H1 (cell line): ENCODE data around the gene GALNT17. TPM values are rescaled to one million over a fixed set of nuclear protein-coding genes. Genes with fewer than 3 reads are reported as not detected.

ENCODE experiments used
- CTCF ChIA-PET: fragments of 300-600 bp; sonication (Branson Sonifier 250); formaldehyde crosslinking; loops from one replicate; lab custom pipeline; 2021; ENCODE audit not compliant: partially characterized antibody; lab: Charles Lee
- POLR2A ChIA-PET: fragments of 300-600 bp; sonication (Branson Sonifier 250); formaldehyde crosslinking; loops from one replicate; lab custom pipeline; 2021; ENCODE audit warnings: inconsistent platforms; ENCODE audit not compliant: partially characterized antibody; lab: Charles Lee
- DNase-seq, 2 experiments: peaks; one replicate each; pipeline versions ENCODE4 v3.0.0 to v3.0.0-alpha.2; 2010 to 2022; ENCODE audit warnings: low spot score in 2 of 2, low read depth in 1 of 2, mixed read lengths in 1 of 2
- FAIRE-seq: peaks from 2 replicates; lab custom pipeline; 2011; peaks lifted over from hg19 to GRCh38; lab: Jason Lieb, UNC
- H2AFZ ChIP-seq: 2 replicates; pipeline ENCODE4 v1.8.1; 2012; ENCODE audit warnings: low read length, inconsistent platforms
- H2AK5ac ChIP-seq: 2 replicates; pipeline ENCODE4 v1.6.1; 2013; ENCODE audit warnings: low read depth, low read length
- H2BK120ac ChIP-seq: replicated peaks from 2 replicates; pipeline ENCODE3; 2013; ENCODE audit warnings: low read depth, low read length, inconsistent platforms
- H2BK12ac ChIP-seq: 2 replicates; pipeline ENCODE4 v1.6.1; 2013; ENCODE audit warnings: low read depth, low read length
- H2BK15ac ChIP-seq: 2 replicates; pipeline ENCODE4 v1.6.1; 2013; ENCODE audit warnings: low read length
- H2BK20ac ChIP-seq: 2 replicates; pipeline ENCODE4 v1.6.1; 2013; ENCODE audit warnings: low read length
- H2BK5ac ChIP-seq: 2 replicates; pipeline ENCODE4 v1.6.1; 2013; ENCODE audit warnings: low read depth, low read length
- H3K14ac ChIP-seq: 2 replicates; pipeline ENCODE4 v1.6.1; 2013; ENCODE audit warnings: inconsistent platforms; ENCODE audit not compliant: insufficient read length
- H3K18ac ChIP-seq: 2 replicates; pipeline ENCODE4 v1.6.1; 2013; ENCODE audit warnings: low read length; ENCODE audit errors: extremely low read depth
- H3K23ac ChIP-seq: 2 replicates; pipeline ENCODE4 v1.6.1; 2013; ENCODE audit warnings: inconsistent platforms; ENCODE audit not compliant: insufficient read length
- H3K23me2 ChIP-seq: 2 replicates; pipeline ENCODE4 v1.6.1; 2013; ENCODE audit warnings: low read depth, low read length
- H3K27ac ChIP-seq: 2 replicates; pipeline ENCODE4 v1.6.1; 2011; ENCODE audit warnings: low read depth, low read length, inconsistent platforms
- H3K27me3 ChIP-seq, 4 experiments: replicated peaks in 1 of 4; 1 replicate in 1 of 4; 2 replicates in 3 of 4; pipeline versions ENCODE4 v1.6.1 to v1.8.1; 2011 to 2013; ENCODE audit warnings: low read length in 3 of 4, mild to moderate bottlenecking in 3 of 4, inconsistent platforms in 2 of 4, mixed read lengths in 2 of 4, moderate library complexity in 1 of 4; ENCODE audit not compliant: control insufficient read depth in 3 of 4, insufficient read depth in 3 of 4; ENCODE audit errors: extremely low read depth in 1 of 4
- H3K36me3 ChIP-seq, 4 experiments: 2 replicates each; pipeline versions ENCODE4 v1.6.1 to v1.8.1; 2011 to 2013; ENCODE audit warnings: mild to moderate bottlenecking in 4 of 4, low read length in 3 of 4, moderate library complexity in 2 of 4, control low read depth in 1 of 4, inconsistent platforms in 1 of 4; ENCODE audit not compliant: insufficient read depth in 4 of 4, control insufficient read depth in 2 of 4
- H3K4ac ChIP-seq: replicated peaks from 2 replicates; pipeline ENCODE3; 2013; ENCODE audit warnings: low read length, low read depth, mixed read lengths, inconsistent platforms; ENCODE audit not compliant: insufficient read length
- H3K4me1 ChIP-seq, 4 experiments: replicated peaks in 1 of 4; 1 replicate in 1 of 4; 2 replicates in 3 of 4; pipeline versions ENCODE4 v1.6.1 to v1.8.1; 2011 to 2013; ENCODE audit warnings: low read length in 3 of 4, inconsistent platforms in 2 of 4, mixed read lengths in 1 of 4; ENCODE audit not compliant: insufficient read depth in 4 of 4, control insufficient read depth in 3 of 4
- H3K4me2 ChIP-seq, 2 experiments: 2 replicates each; pipeline versions ENCODE4 v1.6.1 to v1.8.1; 2011 to 2013; ENCODE audit warnings: low read depth in 2 of 2, low read length in 2 of 2, control low read depth in 1 of 2, inconsistent platforms in 1 of 2, mild to moderate bottlenecking in 1 of 2; ENCODE audit not compliant: insufficient read depth in 1 of 2
- H3K4me3 ChIP-seq, 4 experiments: fragments of 200-600, 300-600 bp in 1 of 4; sonication (generic), shearing (Covaris generic), sonication (Bioruptor Twin) in 1 of 4; 2 replicates each; pipeline versions ENCODE4 v1.5.1 to v1.8.1; 2011 to 2016; ENCODE audit warnings: low read length in 4 of 4, low read depth in 3 of 4, control low read depth in 2 of 4, inconsistent platforms in 2 of 4, mild to moderate bottlenecking in 2 of 4, mixed read lengths in 1 of 4, moderate library complexity in 1 of 4; ENCODE audit not compliant: insufficient read depth in 2 of 4; ENCODE audit errors: extremely low read depth in 1 of 4
- H3K56ac ChIP-seq: replicated peaks from 2 replicates; pipeline ENCODE3; 2013; ENCODE audit warnings: low read depth, mild to moderate bottlenecking, mixed read lengths, low read length, inconsistent platforms; ENCODE audit not compliant: insufficient read length
- H3K79me1 ChIP-seq: 2 replicates; pipeline ENCODE4 v1.6.1; 2013; ENCODE audit warnings: low read depth, low read length, control low read depth
- H3K79me2 ChIP-seq, 2 experiments: 2 replicates each; pipeline versions ENCODE4 v1.6.1 to v1.8.1; 2012 to 2013; ENCODE audit warnings: low read length in 2 of 2, mild to moderate bottlenecking in 2 of 2, inconsistent platforms in 1 of 2; ENCODE audit not compliant: insufficient read depth in 2 of 2, control insufficient read depth in 1 of 2
- H3K9ac ChIP-seq, 4 experiments: replicated peaks in 1 of 4; 1 replicate in 1 of 4; 2 replicates in 3 of 4; pipeline versions ENCODE4 v1.6.1 to v1.8.1; 2011 to 2013; ENCODE audit warnings: low read depth in 3 of 4, low read length in 3 of 4, control low read depth in 2 of 4, mild to moderate bottlenecking in 2 of 4, moderate library complexity in 2 of 4, inconsistent platforms in 1 of 4; ENCODE audit errors: extremely low read depth in 1 of 4
- H3K9me3 ChIP-seq, 2 experiments: 2 replicates each; pipeline versions ENCODE4 v1.6.1 to v1.8.1; 2012 to 2013; ENCODE audit warnings: mild to moderate bottlenecking in 2 of 2, moderate library complexity in 2 of 2, control low read depth in 1 of 2, inconsistent platforms in 1 of 2, low read depth in 1 of 2, low read length in 1 of 2, mixed read lengths in 1 of 2; ENCODE audit not compliant: insufficient read depth in 2 of 2
- H4K20me1 ChIP-seq, 2 experiments: replicated peaks in 1 of 2; 2 replicates each; pipeline versions ENCODE3 to v1.8.1; 2011 to 2013; ENCODE audit warnings: inconsistent platforms in 2 of 2, low read length in 2 of 2, mild to moderate bottlenecking in 1 of 2; ENCODE audit not compliant: insufficient read depth in 2 of 2, control insufficient read depth in 1 of 2
- H4K5ac ChIP-seq: 2 replicates; pipeline ENCODE4 v1.6.1; 2013; ENCODE audit warnings: low read length, low read depth, mixed read lengths, inconsistent platforms; ENCODE audit not compliant: insufficient read length
- H4K8ac ChIP-seq: 2 replicates; pipeline ENCODE4 v1.8.0; 2013; ENCODE audit warnings: mild to moderate bottlenecking, moderate library complexity, low read length, inconsistent platforms; ENCODE audit not compliant: insufficient read depth; ENCODE audit errors: extremely low read depth
- H4K91ac ChIP-seq: replicated peaks from 2 replicates; pipeline ENCODE3; 2013; ENCODE audit warnings: low read length, mixed read lengths, inconsistent platforms; ENCODE audit not compliant: insufficient read length
- CEBPB ChIP-seq: IDR thresholded peaks from 2 replicates; pipeline ENCODE4 v1.6.1; 2012; ENCODE audit warnings: low read depth, low read length
- JUND ChIP-seq: IDR thresholded peaks from 2 replicates; pipeline ENCODE4 v1.6.1; 2011; ENCODE audit warnings: mild to moderate bottlenecking, improper control_type of control experiment, low read length
- RFX5 ChIP-seq: IDR thresholded peaks from 2 replicates; pipeline ENCODE4 v1.6.1; 2011; ENCODE audit warnings: low read depth, low read length, improper control_type of control experiment, borderline replicate concordance
- SIRT6 ChIP-seq: IDR thresholded peaks from one replicate; pipeline ENCODE4 v1.7.1; 2012; ENCODE audit warnings: low read length, inconsistent platforms
- SIX5 ChIP-seq: IDR thresholded peaks from 2 replicates; pipeline ENCODE4 v1.6.1; 2011; ENCODE audit warnings: mild to moderate bottlenecking, low read depth, low read length
- SP1 ChIP-seq: IDR thresholded peaks from 2 replicates; pipeline ENCODE4 v1.6.1; 2011; ENCODE audit warnings: low read depth, low read length
- SRF ChIP-seq: IDR thresholded peaks from 2 replicates; pipeline ENCODE4 v1.6.1; 2011; ENCODE audit warnings: mild to moderate bottlenecking, low read depth, low read length, moderate library complexity
- WGBS, 2 experiments: shearing (Covaris generic) in 1 of 2; methylation state at CpG; one replicate each; pipeline versions ENCODE4 v1.1.6 to v1.1.7; 2013 to 2015; ENCODE audit warnings: low lambda C conversion rate in 2 of 2, mixed read lengths in 2 of 2, inconsistent platforms in 1 of 2, low coverage in 1 of 2, missing lambda C conversion rate in 1 of 2; ENCODE audit not compliant: insufficient replicate concordance in 2 of 2, insufficient coverage in 1 of 2, insufficient read length in 1 of 2; ENCODE audit errors: extremely low coverage in 1 of 2, missing lambda C conversion rate in 1 of 2; 5-methylcytosine and 5-hydroxymethylcytosine counted together
- polyA plus RNA-seq, 7 experiments: library from polyadenylated mRNA; depleted of rRNA in 3 of 7; stranded (reverse) in 5 of 7; unstranded in 2 of 7; fragments of >200 nt in 5 of 7; fragments of 200-250 nt in 2 of 7; gene quantifications; 1 replicate in 5 of 7; 2 replicates in 1 of 7; 4 replicates in 1 of 7; pipeline versions ENCODE4 v1.2.1 to v1.2.3, GENCODE V29; 2011 to 2013; ENCODE audit warnings: missing spikeins in 2 of 7, mixed read lengths in 2 of 7
- total RNA-seq: library from RNA; stranded (reverse); fragmentation: NEBNext Ultra II Directional; extraction: Animal tissue kit (Norgen Biotek cat#: 25700); gene quantifications from 2 replicates; pipeline ENCODE4 v1.2.1, GENCODE V29; 2021

GALNT17 gene
- total and polyA plus RNA-seq, 2 of the 8 experiments (the other 6 are each of a cell fraction or from before 2014, with no cell fraction given): 37.7 to 47.0 TPM

GRCh38 chr7:71348821-71349681 is 217.1 kb downstream of the GALNT17 start:
- no peak overlapping the region for H2AK5ac ChIP-seq
- peaks cover 5 to 15% of the 10 kb centered on the region in 2 experiments; a peak in 3 of 4 replicates for H3K9me3 ChIP-seq
- no peak overlapping the region for H4K91ac ChIP-seq
- H3K18ac ChIP-seq: no peak overlapping the region
- peaks cover 0 to 88% of the 10 kb centered on the region in 2 experiments; a peak in 3 of 4 replicates for H3K79me2 ChIP-seq
- H3K56ac ChIP-seq: no peak overlapping the region
- H3K23ac ChIP-seq: no peak overlapping the region
- H3K79me1 ChIP-seq: peaks cover 5% of the 10 kb centered on the region
- H2BK5ac ChIP-seq: no peak overlapping the region
- 0 out of 4 replicates have a peak overlapping the region, but pooled peaks have one; percentile 14 to 26 for H3K4me2 ChIP-seq
- H4K20me1 ChIP-seq: no peaks in the 10 kb centered on the region
- H3K4ac ChIP-seq: no peak overlapping the region
- peaks cover 6 to 13% (median 9%) of the 10 kb centered on the region in 4 experiments; a peak in 6 of 7 replicates for H3K4me1 ChIP-seq
- 79% methylated on average over 16 of the region's 16 CpGs; no CpG with 5 or more reads in 1 of the 2 experiments for WGBS, 2 experiments
- no peak overlapping the region for H2BK12ac ChIP-seq
- ChIA-PET POLR2A (interaction anchor here (0.6 to 1.2 kb wide), 3 partner anchors 16 to 47 kb away, joined by 3 read pairs; no protein-coding TSS in a partner anchor), CTCF (interaction anchor here (0.9 to 1.4 kb wide), 5 partner anchors 15 to 386 kb away, joined by 3 to 4 read pairs (median 3); no protein-coding TSS in a partner anchor)
- H2BK20ac ChIP-seq: no peak overlapping the region
- H2BK120ac ChIP-seq: no peak overlapping the region
- no peak overlapping the region for H2AFZ ChIP-seq
- TF ChIP-seq JUND (no peak), SRF (no peak), SP1 (no peak), RFX5 (no peak), SIX5 (no peak), CEBPB (no peak), SIRT6 (no peak)
- H2BK15ac ChIP-seq: no peak overlapping the region
- no peaks in the 10 kb centered on the region for H3K23me2 ChIP-seq
- H3K4me3 ChIP-seq: no peak overlapping the region
- peak in 1 of 2 experiments; percentile 41 for DNase-seq
- FAIRE-seq: peak; percentile 63
- no peak overlapping the region for H4K5ac ChIP-seq
- H3K9ac ChIP-seq: no peak overlapping the region
- H3K36me3 ChIP-seq: 0 out of 8 replicates have a peak, but pooled peaks cover 0 to 4% (median 0%) of the 10 kb centered on the region in 4 experiments
- peak overlapping the region; percentile 45; the same call in 1 of the 2 replicates for H3K27ac ChIP-seq
- H4K8ac ChIP-seq: no peak overlapping the region
- no peaks in the 10 kb centered on the region for H3K27me3 ChIP-seq
- H3K14ac ChIP-seq: no peak overlapping the region
